Smooth muscle cell (in vitro differentiated cells): Measurements from ENCODE around the gene DERA. TPM values are rescaled to one million over a fixed set of nuclear protein-coding genes. Genes with fewer than 3 reads are reported as not detected.

Source experiments
- DNase-seq: peaks from one replicate; lab custom pipeline; 2025; ENCODE audit not compliant: unreplicated experiment; lab: John Stamatoyannopoulos, UW
- H2AFZ ChIP-seq: fragments of 200-600 bp; sonication (generic); 2 replicates; pipeline ENCODE4 v1.6.0; 2016; ENCODE audit warnings: antibody characterized with exemption, low read depth, mild to moderate bottlenecking
- H3F3A ChIP-seq: fragments of 200-600 bp; sonication (generic); 2 replicates; pipeline ENCODE4 v1.6.0; 2017; ENCODE audit warnings: antibody characterized with exemption, low read depth
- H3K27ac ChIP-seq: fragments of 200-600 bp; sonication (generic); 2 replicates; pipeline ENCODE4 v1.5.1; 2016; ENCODE audit warnings: low read depth, mild to moderate bottlenecking
- H3K27me3 ChIP-seq: fragments of 200-600 bp; sonication (generic); 2 replicates; pipeline ENCODE4 v1.6.1; 2016; ENCODE audit warnings: low read depth, mild to moderate bottlenecking
- H3K36me3 ChIP-seq: fragments of 200-600 bp; sonication (generic); 2 replicates; pipeline ENCODE4 v1.5.1; 2016; ENCODE audit warnings: low read depth
- H3K4me1 ChIP-seq: fragments of 200-600 bp; sonication (generic); 2 replicates; pipeline ENCODE4 v1.5.1; 2016; ENCODE audit warnings: low read depth
- H3K4me2 ChIP-seq: fragments of 200-600 bp; sonication (generic); 2 replicates; pipeline ENCODE4 v1.6.0; 2016; ENCODE audit warnings: mild to moderate bottlenecking
- H3K4me3 ChIP-seq: fragments of 200-600 bp; sonication (generic); 2 replicates; pipeline ENCODE4 v1.5.1; 2016; ENCODE audit warnings: mild to moderate bottlenecking
- H3K79me2 ChIP-seq: fragments of 200-600 bp; sonication (generic); 2 replicates; pipeline ENCODE4 v1.6.0; 2016; ENCODE audit warnings: low read depth, mild to moderate bottlenecking
- H3K9ac ChIP-seq: fragments of 200-600 bp; sonication (generic); 2 replicates; pipeline ENCODE4 v1.6.0; 2016; ENCODE audit warnings: low read depth
- H3K9me3 ChIP-seq: fragments of 200-600 bp; sonication (generic); replicated peaks from 2 replicates; pipeline ENCODE4 v1.5.1; 2016; ENCODE audit warnings: low read depth
- H4K20me1 ChIP-seq: fragments of 200-600 bp; sonication (generic); 2 replicates; pipeline ENCODE4 v1.6.0; 2016; ENCODE audit warnings: low read depth
- WGBS: methylation state at CpG from one replicate; pipeline ENCODE4 v1.1.7; 2016; ENCODE audit warnings: low lambda C conversion rate; 5-methylcytosine and 5-hydroxymethylcytosine counted together
- polyA plus RNA-seq: library from polyadenylated mRNA; unstranded; fragments of >200 nt; fragmentation: Nextera tagmentation; extraction: Ambion mirVana; gene quantifications from 2 replicates; pipeline ENCODE4 v1.2.1, GENCODE V29; 2016
- total RNA-seq: library from RNA; depleted of rRNA; stranded (reverse); fragments of >200 nt; gene quantifications from 2 replicates; pipeline ENCODE4 v1.2.3, GENCODE V29; 2014
- TF ChIP-seq, protein P1 (sequence below): fragments of 200-600 bp; sonication (generic); IDR thresholded peaks from 2 replicates; pipeline ENCODE4 v1.5.1; 2017; ENCODE audit warnings: borderline replicate concordance, mild to moderate bottlenecking, antibody characterized with exemption; ENCODE audit not compliant: insufficient read depth, poor library complexity, severe bottlenecking

DERA gene
- total and polyA plus RNA-seq, 2 experiments from 2014 or later: 23.3 to 35.1 TPM

DNA sequence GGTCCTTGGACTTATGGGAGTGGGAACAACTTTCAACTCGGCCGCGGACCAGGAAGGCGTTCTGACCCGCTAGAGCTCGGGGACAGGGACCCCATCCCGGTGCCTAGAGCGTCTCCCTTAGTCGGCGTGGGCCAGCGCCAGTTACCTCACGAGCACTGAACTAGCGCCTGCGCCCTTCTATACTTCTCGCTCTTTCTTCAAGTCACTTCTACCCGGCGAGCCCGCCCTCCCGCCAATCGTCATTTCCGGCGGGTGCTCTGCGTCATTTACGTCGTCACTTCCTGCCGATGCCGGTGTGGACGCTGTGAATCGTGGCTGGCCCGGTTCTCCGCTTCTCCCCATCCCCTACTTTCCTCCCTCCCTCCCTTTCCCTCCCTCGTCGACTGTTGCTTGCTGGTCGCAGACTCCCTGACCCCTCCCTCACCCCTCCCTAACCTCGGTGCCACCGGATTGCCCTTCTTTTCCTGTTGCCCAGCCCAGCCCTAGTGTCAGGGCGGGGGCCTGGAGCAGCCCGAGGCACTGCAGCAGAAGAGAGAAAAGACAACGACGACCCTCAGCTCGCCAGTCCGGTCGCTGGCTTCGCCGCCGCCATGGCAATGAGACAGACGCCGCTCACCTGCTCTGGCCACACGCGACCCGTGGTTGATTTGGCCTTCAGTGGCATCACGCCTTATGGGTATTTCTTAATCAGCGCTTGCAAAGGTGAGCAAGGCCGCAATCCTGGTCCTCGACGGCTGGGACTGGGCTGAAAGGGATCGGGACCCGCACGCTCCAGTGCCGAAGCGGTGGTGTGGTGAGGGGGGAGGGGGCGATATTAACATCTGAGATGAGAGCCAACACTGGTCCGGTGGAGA, 28.8 kb upstream of the DERA start, which contains the start of gene STRAP:
Gene STRAP, plus strand, starts transcription at position 270 of the 854 bp plus-strand sequence. Its CDS starts 321 bp downstream, at position 591.
- Histone ChIP-seq H3F3A (no peaks in the 10 kb centered on the region), H3K9ac (peak within 1 kb of the TSS; percentile 98), H4K20me1 (peaks cover 45% of the 10 kb centered on the region), H3K4me3 (peak within 1 kb of the TSS; percentile 89), H3K4me2 (peak within 1 kb of the TSS; percentile 97), H3K79me2 (peaks cover 51% of the 10 kb centered on the region), H3K9me3 (no peaks in the 10 kb centered on the region), H3K27ac (peak within 1 kb of the TSS; percentile 99), H3K4me1 (peaks cover 26% of the 10 kb centered on the region), H3K27me3 (no peaks in the 10 kb centered on the region), H2AFZ (peak within 1 kb of the TSS; percentile 97), H3K36me3 (no peaks in the 10 kb centered on the region)
- TF ChIP-seq, protein P1, sequence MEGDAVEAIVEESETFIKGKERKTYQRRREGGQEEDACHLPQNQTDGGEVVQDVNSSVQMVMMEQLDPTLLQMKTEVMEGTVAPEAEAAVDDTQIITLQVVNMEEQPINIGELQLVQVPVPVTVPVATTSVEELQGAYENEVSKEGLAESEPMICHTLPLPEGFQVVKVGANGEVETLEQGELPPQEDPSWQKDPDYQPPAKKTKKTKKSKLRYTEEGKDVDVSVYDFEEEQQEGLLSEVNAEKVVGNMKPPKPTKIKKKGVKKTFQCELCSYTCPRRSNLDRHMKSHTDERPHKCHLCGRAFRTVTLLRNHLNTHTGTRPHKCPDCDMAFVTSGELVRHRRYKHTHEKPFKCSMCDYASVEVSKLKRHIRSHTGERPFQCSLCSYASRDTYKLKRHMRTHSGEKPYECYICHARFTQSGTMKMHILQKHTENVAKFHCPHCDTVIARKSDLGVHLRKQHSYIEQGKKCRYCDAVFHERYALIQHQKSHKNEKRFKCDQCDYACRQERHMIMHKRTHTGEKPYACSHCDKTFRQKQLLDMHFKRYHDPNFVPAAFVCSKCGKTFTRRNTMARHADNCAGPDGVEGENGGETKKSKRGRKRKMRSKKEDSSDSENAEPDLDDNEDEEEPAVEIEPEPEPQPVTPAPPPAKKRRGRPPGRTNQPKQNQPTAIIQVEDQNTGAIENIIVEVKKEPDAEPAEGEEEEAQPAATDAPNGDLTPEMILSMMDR: no peak
- DNase-seq: peak; percentile 84
- WGBS: under 1% methylated on average over 57 of the region's 63 CpGs

DNA sequence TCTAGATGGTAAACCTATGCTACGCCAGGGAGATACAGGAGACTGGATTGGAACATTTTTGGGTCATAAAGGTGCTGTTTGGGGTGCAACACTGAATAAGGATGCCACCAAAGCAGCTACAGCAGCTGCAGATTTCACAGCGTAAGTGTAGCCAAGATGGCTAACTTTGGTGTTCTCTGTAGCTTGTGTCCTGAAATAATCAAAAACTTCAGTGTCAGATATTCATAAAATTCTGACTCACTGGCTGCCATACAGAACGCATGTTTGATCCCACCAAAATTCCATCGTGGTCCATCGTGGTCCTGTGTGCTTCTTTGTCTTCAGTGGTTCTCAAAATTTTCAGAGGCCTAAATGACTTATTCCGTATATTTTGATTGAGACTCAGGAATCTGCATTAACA, 27.6 kb upstream of the DERA start:
- Histone ChIP-seq H2AFZ (no peak overlapping the region), H3K9me3 (no peaks in the 10 kb centered on the region), H3K9ac (peak overlapping the region; percentile 98), H3K27ac (peak overlapping the region; percentile 99), H3K4me1 (peaks cover 26% of the 10 kb centered on the region), H3K79me2 (peaks cover 63% of the 10 kb centered on the region), H3K36me3 (no peaks in the 10 kb centered on the region), H3K27me3 (no peaks in the 10 kb centered on the region), H4K20me1 (peaks cover 57% of the 10 kb centered on the region), H3K4me3 (peak overlapping the region; percentile 89), H3K4me2 (peak overlapping the region; percentile 97), H3F3A (no peaks in the 10 kb centered on the region)
- 51% methylated on average over 6 of the region's 6 CpGs for WGBS
- TF ChIP-seq, protein P1: no peak
- no peak for DNase-seq

DNA sequence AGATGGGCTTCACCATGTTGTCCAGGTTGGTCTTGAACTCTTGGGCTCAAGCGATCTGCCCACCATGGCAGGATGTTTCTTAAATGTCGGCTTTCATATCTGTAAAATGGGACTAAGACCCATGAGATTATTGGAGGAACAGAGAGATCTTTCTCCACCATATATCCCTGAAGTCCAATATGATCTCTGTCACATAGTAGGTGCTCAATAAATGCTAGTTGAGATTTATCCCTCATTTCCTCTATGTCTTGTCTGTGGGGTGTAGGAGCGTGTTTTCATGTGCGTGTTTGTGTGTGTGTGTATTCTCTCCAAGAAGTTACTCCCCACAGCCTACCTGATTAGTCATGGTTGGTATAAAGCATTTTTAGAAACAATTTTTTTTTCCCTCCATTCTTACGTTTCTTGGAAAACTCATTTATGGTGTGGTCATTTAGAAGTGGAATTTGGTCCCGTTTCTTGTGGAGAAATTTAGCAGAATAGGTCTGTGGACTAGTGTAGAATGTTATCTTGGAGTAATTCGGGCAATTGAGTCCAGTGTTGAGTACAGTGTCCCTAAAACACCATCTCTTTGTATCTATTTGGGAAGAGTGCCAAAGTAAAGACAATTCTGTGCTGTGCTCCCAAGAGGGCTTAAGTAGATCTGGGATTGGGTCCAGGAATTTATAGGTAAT, 24.6 kb upstream of the DERA start:
- Histone ChIP-seq H3K4me2 (peak overlapping the region; percentile 33), H3K4me3 (no peak overlapping the region), H3K27ac (peak overlapping the region; percentile 8), H3K9me3 (no peaks in the 10 kb centered on the region), H3K27me3 (no peaks in the 10 kb centered on the region), H3K4me1 (peaks cover 19% of the 10 kb centered on the region), H2AFZ (no peak overlapping the region), H3K79me2 (peaks cover 91% of the 10 kb centered on the region), H3K9ac (no peak overlapping the region), H3K36me3 (peaks cover 15% of the 10 kb centered on the region), H4K20me1 (peaks cover 85% of the 10 kb centered on the region), H3F3A (no peaks in the 10 kb centered on the region)
- no peak for DNase-seq
- WGBS: 95% methylated on average over 7 of the region's 7 CpGs
- TF ChIP-seq, protein P1: no peak
